ENCODE results near the gene SLAMF9. TPM values are rescaled to one million over a fixed set of nuclear protein-coding genes. Genes with fewer than 3 reads are reported as not detected.

Gene SLAMF9
- total RNA-seq, 2 donors from 2014 or later, result not detected

DNA sequence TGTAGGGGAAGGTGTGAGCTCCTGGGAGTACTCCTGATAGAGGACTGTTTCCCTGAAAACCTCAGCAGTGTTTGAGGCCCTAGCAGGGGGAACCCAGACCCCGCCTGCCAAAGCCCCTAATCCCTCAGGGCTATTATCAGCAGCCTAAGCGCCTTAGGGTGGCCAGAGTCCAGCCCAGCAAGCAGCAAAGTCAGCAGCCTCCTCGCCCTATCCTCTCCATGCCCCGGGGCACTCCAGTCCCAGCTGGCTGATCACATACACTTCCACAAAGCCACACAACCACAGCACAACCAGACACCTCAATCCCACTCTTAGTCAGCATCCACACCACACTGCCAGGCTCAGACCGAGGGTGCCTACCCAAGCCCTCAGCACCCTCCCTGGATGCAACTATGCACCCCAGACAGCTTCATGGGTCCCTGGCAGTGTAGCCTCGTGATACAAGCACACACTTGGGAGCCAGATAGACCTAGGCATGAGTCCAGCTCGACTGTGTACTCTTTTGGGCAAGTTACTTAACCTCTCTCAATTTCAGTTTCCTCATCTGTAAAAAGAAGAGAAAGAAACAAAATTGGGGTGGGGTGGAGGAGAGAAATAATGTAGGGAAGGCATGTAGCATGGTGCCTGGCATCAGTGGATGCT, 15.7 kb downstream of the SLAMF9 start:
- Mint-ChIP-seq H3K4me3 (no peak overlapping the region), H3K9me3 (no peaks in the 10 kb centered on the region), H3K27me3 (peaks cover 28% of the 10 kb centered on the region), H3K4me1 (no peaks in the 10 kb centered on the region), H3K36me3 (ENCODE audit: low read depth) (no peaks in the 10 kb centered on the region), H3K27ac (peak overlapping the region; percentile 66)
- ATAC-seq (replicated peaks), result peak; percentile 65

DNA sequence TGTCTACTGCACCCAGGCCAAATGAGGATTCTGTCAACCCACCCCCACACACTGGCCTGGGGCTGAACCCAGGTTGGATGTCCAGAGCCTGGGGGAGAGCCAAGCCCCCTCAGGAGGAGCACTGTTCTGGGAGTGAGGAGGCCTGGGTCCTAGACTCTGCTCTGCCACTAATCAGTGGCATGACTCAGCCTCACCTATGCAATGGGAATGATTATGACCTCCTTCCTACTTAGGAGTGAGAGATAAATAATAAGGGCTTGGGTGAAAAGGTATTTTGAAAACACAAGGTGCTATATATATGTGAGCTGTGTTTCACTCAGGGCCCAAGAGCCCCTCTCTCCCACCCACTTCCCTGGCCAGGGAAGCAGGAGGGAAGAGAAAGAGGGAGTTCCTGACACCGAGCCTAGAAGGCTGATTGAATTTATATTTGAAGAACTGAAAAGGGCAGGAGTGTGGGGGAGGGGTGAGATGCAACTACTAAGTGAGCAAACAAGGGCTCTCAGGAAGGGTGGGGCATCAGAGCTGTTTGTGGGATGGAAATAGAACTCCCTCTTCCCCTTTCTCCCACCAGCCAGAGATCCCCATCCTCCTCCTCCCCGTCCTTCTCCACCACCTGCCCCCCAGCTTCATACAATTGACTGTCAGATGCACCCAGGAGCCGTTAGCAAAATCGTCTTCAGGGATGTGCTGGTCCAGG, 16.8 kb downstream of the SLAMF9 start:
- no peak for ATAC-seq (replicated peaks)

DNA sequence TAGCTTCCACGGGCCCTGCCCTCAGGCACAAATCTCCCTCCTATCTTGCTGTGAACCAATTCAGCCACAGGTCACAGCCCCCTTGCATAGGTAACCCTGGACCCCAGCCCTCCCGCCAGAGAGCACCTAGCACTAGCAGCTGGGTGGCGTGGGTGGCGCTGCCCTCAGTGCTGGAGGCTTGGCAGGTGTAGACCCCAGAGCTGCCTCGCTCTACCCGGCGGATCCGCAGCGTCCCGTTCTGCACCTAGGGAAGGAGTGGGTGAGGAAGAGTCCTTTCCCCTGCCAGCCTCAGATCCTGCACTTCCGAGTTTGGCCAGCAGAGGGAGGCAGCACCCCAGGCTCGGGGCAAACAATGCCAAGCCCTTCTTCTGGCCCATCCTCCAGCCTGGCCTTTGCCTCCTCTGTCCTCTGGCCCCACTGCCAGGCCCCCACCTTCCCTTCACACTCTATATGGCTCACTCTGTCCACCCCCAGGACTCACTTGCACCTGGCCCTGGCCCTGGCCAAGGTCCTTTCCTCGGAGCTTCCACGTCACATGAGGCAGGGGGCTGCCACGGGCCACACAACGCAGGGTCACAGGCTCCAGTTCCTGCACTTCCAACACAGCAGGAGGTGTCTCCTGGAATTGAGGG, 17.6 kb downstream of the SLAMF9 start:
- Mint-ChIP-seq H3K27me3 (peaks cover 18% of the 10 kb centered on the region), H3K4me1 (no peaks in the 10 kb centered on the region), H3K27ac (no peak overlapping the region), H3K4me3 (no peak overlapping the region), H3K9me3 (no peaks in the 10 kb centered on the region), H3K36me3 (ENCODE audit: low read depth) (no peaks in the 10 kb centered on the region)
- peak; percentile 80 for ATAC-seq (replicated peaks)

More for the DNA sequence above, 16.8 kb downstream of the SLAMF9 start:
- Mint-ChIP-seq H3K4me1 (no peaks in the 10 kb centered on the region), H3K27ac (no peak overlapping the region), H3K27me3 (peaks cover 21% of the 10 kb centered on the region), H3K36me3 (ENCODE audit: low read depth) (no peaks in the 10 kb centered on the region), H3K4me3 (no peak overlapping the region), H3K9me3 (no peaks in the 10 kb centered on the region)

DNA sequence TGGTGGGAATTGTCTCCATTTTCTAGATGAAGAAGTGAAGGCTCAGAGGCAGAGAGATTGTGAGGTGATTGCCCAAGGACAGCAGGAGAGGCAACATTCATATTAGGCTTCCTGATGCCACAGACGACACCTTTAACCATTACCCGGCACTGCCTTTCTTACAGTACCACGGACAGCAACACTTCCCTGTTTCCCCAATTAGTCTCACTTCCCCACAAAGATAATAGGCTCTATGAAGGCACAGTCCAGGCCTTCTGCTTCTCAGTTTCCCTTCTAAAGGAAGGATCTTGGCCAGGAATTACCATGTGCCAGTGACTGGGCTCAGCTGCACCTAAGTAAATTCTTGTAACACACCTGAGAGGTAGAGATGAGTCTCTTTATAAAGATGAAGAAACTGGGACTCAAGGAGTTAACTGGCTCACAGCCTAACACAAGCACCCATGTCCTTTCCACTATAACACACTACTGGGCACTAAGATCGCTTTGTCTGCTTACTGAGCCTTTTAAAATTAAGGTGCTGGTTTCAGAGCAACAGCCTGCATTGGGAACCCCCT, 18.2 kb downstream of the SLAMF9 start:
- Mint-ChIP-seq H3K36me3 (ENCODE audit: low read depth) (no peaks in the 10 kb centered on the region), H3K27me3 (peaks cover 14% of the 10 kb centered on the region), H3K9me3 (no peaks in the 10 kb centered on the region), H3K27ac (no peak overlapping the region), H3K4me3 (no peak overlapping the region), H3K4me1 (no peaks in the 10 kb centered on the region)
- no peak for ATAC-seq (replicated peaks)

DNA sequence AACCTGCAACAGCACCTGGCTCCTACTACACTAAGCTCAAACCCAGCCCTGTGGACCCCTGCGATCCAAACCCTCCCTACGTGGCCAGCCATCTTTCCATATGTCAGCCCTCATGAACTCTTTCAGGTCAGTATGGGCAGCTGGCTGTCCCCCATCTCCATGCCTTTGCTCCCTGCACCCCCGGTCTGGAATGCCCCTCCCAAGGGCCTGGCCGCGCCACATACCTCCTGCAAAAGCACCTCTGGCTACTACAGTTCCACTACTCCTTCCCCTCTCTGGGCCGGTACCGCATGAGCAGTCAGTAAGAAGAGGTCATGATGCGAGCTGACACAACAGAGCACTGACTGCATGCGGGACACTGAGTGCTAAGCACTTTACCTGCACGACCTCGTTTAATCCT, 18.7 kb downstream of the SLAMF9 start:
- H3K36me3 Mint-ChIP-seq (ENCODE audit: low read depth), result no peaks in the 10 kb centered on the region
- H3K4me3 Mint-ChIP-seq, result no peak overlapping the region
- no peaks in the 10 kb centered on the region for H3K9me3 Mint-ChIP-seq
- H3K27me3 Mint-ChIP-seq, result peaks cover 12% of the 10 kb centered on the region
- H3K27ac Mint-ChIP-seq, result peak overlapping the region; percentile 25
- H3K4me1 Mint-ChIP-seq, result no peaks in the 10 kb centered on the region
- no peak for ATAC-seq (replicated peaks)

DNA sequence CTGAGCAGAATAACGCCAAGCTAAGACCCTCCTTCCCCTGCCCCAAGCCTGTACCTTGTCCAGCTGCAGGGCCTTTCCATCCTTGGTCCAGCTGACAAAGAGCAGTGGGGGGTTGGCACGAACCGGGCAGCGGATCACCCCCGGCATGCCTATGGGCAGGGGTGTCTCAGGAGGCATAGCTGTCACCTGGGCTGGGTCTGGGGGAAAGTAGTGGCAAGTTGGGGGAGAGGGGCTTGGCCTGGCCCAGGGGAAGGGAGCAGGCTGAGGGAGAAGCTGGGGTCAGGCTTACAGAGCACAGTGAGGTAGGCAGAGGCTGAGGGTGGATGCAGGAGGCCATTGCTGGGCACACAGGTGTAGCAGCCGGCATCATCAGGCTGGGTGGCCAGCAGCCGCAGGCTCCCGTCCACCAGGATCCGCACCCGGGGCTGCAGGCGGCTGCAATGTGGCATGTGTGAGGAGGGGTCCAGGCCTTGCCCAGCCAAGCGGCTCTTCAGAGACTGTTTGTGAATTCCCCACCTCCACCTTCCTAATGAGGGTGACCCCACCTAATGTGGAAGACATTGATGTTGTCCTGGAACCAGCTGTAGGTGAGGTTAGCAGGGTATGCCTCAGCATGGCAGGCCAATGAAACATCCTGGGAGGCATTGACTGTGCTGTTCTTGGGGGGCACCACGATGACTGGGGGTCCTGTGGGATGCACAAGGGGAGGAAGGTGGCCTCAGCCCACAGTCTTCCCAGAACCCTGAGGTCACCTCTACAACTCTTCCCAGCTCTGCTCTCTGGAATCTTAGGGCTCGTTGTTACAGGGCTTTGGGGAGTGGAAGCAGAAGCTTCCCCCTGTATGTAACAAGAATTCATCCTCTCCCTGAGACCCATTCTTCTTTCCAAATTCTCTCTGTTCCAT, 19.6 kb downstream of the SLAMF9 start:
- H3K4me1 Mint-ChIP-seq, result no peaks in the 10 kb centered on the region
- no peaks in the 10 kb centered on the region for H3K36me3 Mint-ChIP-seq (ENCODE audit: low read depth)
- H3K9me3 Mint-ChIP-seq, result no peaks in the 10 kb centered on the region
- peaks cover 10% of the 10 kb centered on the region for H3K27me3 Mint-ChIP-seq
- no peak for ATAC-seq (replicated peaks)
- H3K4me3 Mint-ChIP-seq, result no peak overlapping the region
- H3K27ac Mint-ChIP-seq, result peak overlapping the region; percentile 25

DNA sequence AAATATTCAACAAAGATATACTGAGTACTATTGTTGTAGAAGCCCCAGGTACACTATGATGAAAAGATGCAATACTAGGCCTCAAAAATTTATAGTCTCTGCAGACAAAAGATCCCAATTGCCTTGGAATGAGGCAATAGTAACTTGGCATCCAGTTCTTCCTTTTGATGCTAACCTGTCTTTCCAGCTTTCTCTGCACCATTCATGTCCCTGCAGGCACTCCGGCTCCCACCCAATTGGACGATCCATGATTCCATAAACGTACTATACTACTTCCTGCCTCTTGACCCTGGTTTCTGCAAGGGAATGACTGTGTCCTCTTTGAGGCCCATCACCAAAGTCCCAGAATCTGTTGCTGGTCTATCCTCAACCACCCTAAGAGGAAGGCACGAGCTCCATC, 20.7 kb downstream of the SLAMF9 start:
- Mint-ChIP-seq H3K27ac (peak overlapping the region; percentile 9), H3K4me1 (no peaks in the 10 kb centered on the region), H3K9me3 (no peaks in the 10 kb centered on the region), H3K36me3 (ENCODE audit: low read depth) (no peaks in the 10 kb centered on the region), H3K4me3 (no peak overlapping the region), H3K27me3 (peaks cover 2% of the 10 kb centered on the region)
- no peak for ATAC-seq (replicated peaks)

DNA sequence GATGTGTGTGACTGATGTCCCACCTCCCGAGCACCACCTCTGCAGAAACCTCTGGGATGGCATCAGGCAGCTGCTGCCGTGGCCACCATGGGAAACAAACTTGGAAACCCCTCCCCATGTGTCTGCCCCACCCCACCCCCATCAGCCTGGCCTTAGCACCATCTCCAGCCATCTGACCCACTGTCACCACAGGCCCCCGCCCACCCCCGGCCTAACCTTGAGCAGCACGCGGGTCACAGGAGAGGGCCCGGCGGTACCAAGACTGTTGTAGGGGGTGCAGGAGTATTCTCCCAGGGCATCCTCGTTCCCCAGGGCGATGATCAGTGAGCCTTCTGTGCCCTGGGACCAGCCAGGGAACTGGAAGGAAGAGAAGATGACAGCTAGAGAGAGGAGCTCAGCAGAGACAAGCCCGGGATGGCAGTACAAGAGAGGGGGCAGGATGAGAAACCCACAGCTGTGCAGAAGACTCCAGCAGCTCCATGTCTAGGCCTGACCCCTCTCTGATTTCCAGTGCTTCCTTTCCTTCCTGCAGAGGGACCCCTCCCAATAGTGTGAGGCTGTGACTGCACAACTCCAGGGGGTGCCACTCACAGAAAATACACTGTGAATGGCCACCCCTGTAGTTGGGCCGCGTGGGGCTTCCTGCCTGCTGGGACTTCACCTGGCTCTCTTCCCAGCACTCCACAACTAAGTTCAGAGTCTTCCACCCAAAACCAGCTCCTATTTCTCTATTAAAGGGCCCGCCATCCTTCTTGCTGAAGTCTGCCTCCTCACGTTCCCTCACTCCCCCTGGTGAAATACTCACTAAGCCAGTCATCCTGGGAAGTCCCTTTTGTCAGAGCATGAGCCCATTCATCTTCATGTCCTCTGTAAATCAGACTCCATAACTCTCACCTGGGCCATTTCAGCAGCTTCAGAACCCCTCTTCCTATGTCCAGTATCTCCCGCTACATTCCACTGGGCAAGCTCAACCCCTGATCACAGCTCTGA, 21.4 kb downstream of the SLAMF9 start:
- Mint-ChIP-seq H3K36me3 (ENCODE audit: low read depth) (no peaks in the 10 kb centered on the region), H3K9me3 (no peaks in the 10 kb centered on the region), H3K4me1 (no peaks in the 10 kb centered on the region), H3K27ac (no peak overlapping the region), H3K4me3 (no peak overlapping the region), H3K27me3 (no peaks in the 10 kb centered on the region)
- no peak for ATAC-seq (replicated peaks)

DNA sequence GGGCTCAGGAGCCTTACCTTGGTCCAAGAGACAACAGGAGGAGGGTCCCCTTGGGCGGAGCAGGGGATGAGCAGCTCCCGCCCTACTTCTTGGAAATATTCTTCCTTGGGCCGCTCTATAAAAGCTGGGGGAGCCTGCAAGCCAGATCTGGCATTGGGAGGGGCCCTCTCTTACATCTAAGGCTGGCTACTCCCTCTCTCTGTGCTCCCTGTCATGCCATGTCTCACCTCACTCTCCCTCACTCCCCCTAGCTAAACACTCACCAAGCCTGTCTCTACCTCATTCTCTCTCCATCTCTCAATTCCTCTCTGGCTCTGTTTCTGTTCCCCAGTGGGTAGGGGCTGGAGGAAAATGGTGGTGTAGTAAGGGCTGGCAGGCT, 22.3 kb downstream of the SLAMF9 start:
- H3K4me1 Mint-ChIP-seq, result peaks cover 3% of the 10 kb centered on the region
- H3K27ac Mint-ChIP-seq, result no peak overlapping the region
- H3K9me3 Mint-ChIP-seq, result no peaks in the 10 kb centered on the region
- H3K4me3 Mint-ChIP-seq, result no peak overlapping the region
- ATAC-seq (replicated peaks), result no peak
- H3K36me3 Mint-ChIP-seq (ENCODE audit: low read depth), result no peaks in the 10 kb centered on the region
- no peaks in the 10 kb centered on the region for H3K27me3 Mint-ChIP-seq

DNA sequence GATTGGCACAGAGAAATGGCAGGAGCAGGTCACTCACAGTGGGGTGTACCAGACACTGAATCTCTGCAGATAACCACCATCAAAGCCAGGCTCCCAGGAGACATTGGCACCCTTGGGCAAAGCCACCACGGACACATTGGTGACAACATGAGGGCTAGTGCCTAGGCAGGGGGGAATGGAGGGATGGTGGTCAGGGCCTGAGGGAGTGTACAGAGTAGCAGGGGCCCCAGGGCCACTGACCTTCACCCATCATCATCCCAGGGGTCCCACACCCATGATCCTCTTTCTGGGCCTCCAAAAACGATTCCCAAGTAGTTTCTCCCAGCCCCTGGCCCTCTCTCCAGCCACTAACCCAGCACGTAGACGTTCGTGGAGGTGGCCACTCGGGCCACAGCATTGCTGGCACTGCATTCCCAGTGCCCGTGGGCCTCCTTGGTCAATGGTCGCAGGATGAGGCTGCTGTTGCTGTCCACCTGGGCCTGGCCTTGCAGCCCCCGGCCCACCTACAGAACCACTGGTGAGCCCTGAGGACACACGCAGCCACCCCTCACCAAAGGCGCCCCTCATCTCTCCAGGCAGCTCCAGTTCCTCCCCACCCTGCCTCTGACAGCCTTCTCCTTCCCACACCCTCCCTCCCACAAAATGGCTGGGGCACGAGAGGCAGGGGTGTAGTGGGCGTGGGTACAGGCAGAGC, 22.8 kb downstream of the SLAMF9 start:
- Mint-ChIP-seq H3K4me3 (no peak overlapping the region), H3K27me3 (no peaks in the 10 kb centered on the region), H3K4me1 (peaks cover 8% of the 10 kb centered on the region), H3K27ac (peak overlapping the region; percentile 11), H3K36me3 (ENCODE audit: low read depth) (no peaks in the 10 kb centered on the region), H3K9me3 (no peaks in the 10 kb centered on the region)
- ATAC-seq (replicated peaks), result no peak

DNA sequence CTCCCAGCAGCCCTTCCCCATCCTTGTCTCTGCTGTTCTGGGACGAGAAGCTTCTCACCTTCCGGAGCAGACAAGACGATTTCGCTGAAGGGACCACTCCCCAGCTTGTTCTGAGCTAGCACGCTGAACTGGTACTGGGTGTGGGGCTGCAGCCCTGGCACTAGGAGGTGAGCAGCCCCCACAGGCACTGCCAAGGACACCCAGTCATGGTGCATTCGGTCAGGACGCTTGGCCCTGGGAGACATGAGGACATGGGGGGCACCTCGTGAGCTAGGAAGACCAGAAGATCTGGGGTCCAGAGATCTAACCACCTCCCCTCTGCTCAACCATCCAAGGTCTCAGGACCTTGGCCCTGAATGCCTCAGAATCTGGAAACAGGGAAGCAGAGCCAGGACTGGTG, 23.4 kb downstream of the SLAMF9 start:
- peaks cover 1% of the 10 kb centered on the region for H3K36me3 Mint-ChIP-seq (ENCODE audit: low read depth)
- H3K27me3 Mint-ChIP-seq, result no peaks in the 10 kb centered on the region
- H3K27ac Mint-ChIP-seq, result peak overlapping the region; percentile 11
- H3K4me1 Mint-ChIP-seq, result peaks cover 12% of the 10 kb centered on the region
- H3K4me3 Mint-ChIP-seq, result no peak overlapping the region
- no peaks in the 10 kb centered on the region for H3K9me3 Mint-ChIP-seq
- no peak for ATAC-seq (replicated peaks)

DNA sequence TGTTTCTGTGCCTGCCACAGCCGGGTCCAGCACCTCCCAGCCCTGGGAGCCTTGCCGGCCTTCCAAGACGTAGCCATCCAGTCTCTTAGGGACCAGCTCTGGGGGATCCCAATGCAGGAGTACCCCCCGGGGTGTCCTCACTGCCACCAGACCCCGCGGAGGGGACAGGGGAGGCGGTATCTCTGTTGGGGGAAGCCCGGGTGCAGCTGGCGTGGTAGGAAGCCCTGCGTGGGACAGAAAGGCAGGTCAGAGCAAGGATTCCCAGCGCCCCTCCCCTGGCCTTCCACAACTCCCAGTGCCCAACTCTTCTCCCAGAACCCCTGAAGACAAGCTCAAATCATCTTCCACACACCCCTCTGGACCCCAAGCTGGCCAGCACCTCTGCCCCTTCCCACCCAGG, 23.8 kb downstream of the SLAMF9 start:
- Mint-ChIP-seq H3K27me3 (no peaks in the 10 kb centered on the region), H3K4me3 (no peak overlapping the region), H3K4me1 (peaks cover 12% of the 10 kb centered on the region), H3K9me3 (no peaks in the 10 kb centered on the region), H3K36me3 (ENCODE audit: low read depth) (peaks cover 5% of the 10 kb centered on the region), H3K27ac (no peak overlapping the region)
- ATAC-seq (replicated peaks), result no peak
